K562 (cell line): Measurements from ENCODE around the gene SLC49A3. TPM values are rescaled to one million over a fixed set of nuclear protein-coding genes. Genes with fewer than 3 reads are reported as not detected.

Experiments used
- CEBPG ChIP-seq, 3 experiments: fragments of 200-800 bp in 1 of 3; sonication (Bioruptor generic) in 1 of 3; sonication (generic) in 1 of 3; formaldehyde crosslinking in 1 of 3; IDR thresholded peaks in 2 of 3; conservative IDR thresholded peaks in 1 of 3; 2 replicates each; pipeline versions ENCODE4 v1.6.1 to v1.8.0; 2016 to 2022; ENCODE audit warnings: missing compliant biosample characterization in 2 of 3, missing genetic modification characterization in 2 of 3, mild to moderate bottlenecking in 1 of 3, missing genetic modification reagents in 1 of 3
- FIP1L1 ChIP-seq: fragments of 200-400 bp; formaldehyde crosslinking; IDR thresholded peaks from 2 replicates; pipeline ENCODE4 v1.6.1; 2018; ENCODE audit warnings: mild to moderate bottlenecking, low read depth, low read length; ENCODE audit not compliant: poor library complexity, severe bottlenecking
- FOXJ2 ChIP-seq: fragments of 200-800 bp; sonication (Bioruptor generic); IDR thresholded peaks from 2 replicates; pipeline ENCODE4 v1.6.1; 2016; ENCODE audit warnings: missing genetic modification characterization, missing compliant biosample characterization
- GTF2E2 ChIP-seq: fragments of 200-800 bp; sonication (Bioruptor generic); IDR thresholded peaks from 2 replicates; pipeline ENCODE4 v1.6.1; 2016; ENCODE audit warnings: missing genetic modification characterization, missing compliant biosample characterization
- HMG20B ChIP-seq: fragments of 250-450 bp; sonication (Bioruptor Pico); IDR thresholded peaks from 2 replicates; pipeline ENCODE4 v1.5.0; 2021; ENCODE audit warnings: mild to moderate bottlenecking
- LCOR ChIP-seq: sonication (generic); formaldehyde crosslinking; IDR thresholded peaks from 2 replicates; pipeline ENCODE4 v1.8.0; 2022; ENCODE audit warnings: mild to moderate bottlenecking, missing genetic modification reagents
- MYC ChIP-seq, 2 experiments: fragments of 250-450 bp in 1 of 2; sonication (Bioruptor Pico) in 1 of 2; IDR thresholded peaks; 2 replicates each; pipeline versions ENCODE4 v1.5.1 to v1.6.1; 2012 to 2021; ENCODE audit warnings: low read depth in 2 of 2, borderline replicate concordance in 1 of 2, improper control_type of control experiment in 1 of 2, low read length in 1 of 2, mild to moderate bottlenecking in 1 of 2, moderate library complexity in 1 of 2
- NFRKB ChIP-seq: fragments of 450-650 bp; IDR thresholded peaks from 2 replicates; pipeline ENCODE4 v1.6.1; 2016; ENCODE audit warnings: low read depth
- NFYB ChIP-seq: IDR thresholded peaks from 2 replicates; pipeline ENCODE4 v1.6.1; 2011; ENCODE audit warnings: mild to moderate bottlenecking, moderate library complexity; ENCODE audit not compliant: insufficient read length; ENCODE audit errors: extremely low read depth
- RBFOX2 ChIP-seq: fragments of 200-400 bp; formaldehyde crosslinking; IDR thresholded peaks from 2 replicates; pipeline ENCODE4 v1.6.1; 2017; ENCODE audit warnings: low read depth, mild to moderate bottlenecking, low read length, moderate library complexity
- TBL1XR1 ChIP-seq, 2 experiments: IDR thresholded peaks; 2 replicates each; pipeline ENCODE4 v1.6.1; 2012; ENCODE audit warnings: improper control_type of control experiment in 2 of 2, low read length in 2 of 2, mild to moderate bottlenecking in 1 of 2
- THAP7 ChIP-seq: fragments of 250-450 bp; sonication (Bioruptor Pico); IDR thresholded peaks from 2 replicates; pipeline ENCODE4 v1.5.0; 2021
- U2AF1 ChIP-seq: fragments of 200-400 bp; formaldehyde crosslinking; optimal IDR thresholded peaks from 2 replicates; pipeline ENCODE3; 2017; ENCODE audit warnings: mild to moderate bottlenecking, low read depth, low read length, moderate library complexity
- ZBTB8A ChIP-seq: fragments of 450-650 bp; IDR thresholded peaks from 2 replicates; pipeline ENCODE4 v1.6.1; 2018; ENCODE audit warnings: mild to moderate bottlenecking, moderate library complexity; ENCODE audit not compliant: partially characterized antibody
- ZNF197 ChIP-seq: fragments of 200-800 bp; sonication (Bioruptor generic); IDR thresholded peaks from 2 replicates; pipeline ENCODE4 v1.6.1; 2016; ENCODE audit warnings: low read depth, missing genetic modification characterization, missing compliant biosample characterization
- ZNF561 ChIP-seq: fragments of 450-650 bp; formaldehyde crosslinking; conservative IDR thresholded peaks from 2 replicates; pipeline ENCODE4 v1.4.0; 2020; ENCODE audit warnings: mild to moderate bottlenecking, moderate library complexity
- ZNF77 ChIP-seq: fragments of 250-450 bp; sonication (Bioruptor Pico); IDR thresholded peaks from 2 replicates; pipeline ENCODE4 v1.5.0; 2020
- polyA plus RNA-seq, 8 experiments: library from polyadenylated mRNA; depleted of rRNA in 4 of 8; stranded (reverse) in 5 of 8; unstranded in 3 of 8; fragments of >200 nt; fragmentation: Nextera tagmentation in 2 of 8; fragmentation: Illumina TruSeq in 1 of 8; extraction: Ambion mirVana in 2 of 8; extraction: Trizol in 1 of 8; gene quantifications; 2 replicates each; pipeline versions ENCODE4 v1.2.1 to v1.2.3, GENCODE V29; 2011 to 2014; ENCODE audit warnings: inconsistent platforms in 1 of 8, missing spikeins in 1 of 8
- total RNA-seq, 7 experiments: library from RNA; depleted of rRNA in 6 of 7; stranded (reverse); fragments of >200 nt in 6 of 7; fragmentation: Illumina TruSeq in 2 of 7; extraction: Trizol in 2 of 7; gene quantifications; 2 replicates each; pipeline versions ENCODE4 v1.2.1 to v1.2.3, GENCODE V29; 2011 to 2021; ENCODE audit warnings: low replicate concordance in 1 of 7
- TF ChIP-seq, protein P1 (sequence below): fragments of 200-800 bp; sonication (Bioruptor generic); IDR thresholded peaks from 2 replicates; pipeline ENCODE4 v1.6.1; 2017; ENCODE audit warnings: missing genetic modification characterization, missing compliant biosample characterization

Gene SLC49A3
- total and polyA plus RNA-seq, 9 of the 15 experiments (the other 6 are each of a cell fraction or from before 2014, with no cell fraction given), result 0.24 to 0.41 TPM; not detected in 7

DNA sequence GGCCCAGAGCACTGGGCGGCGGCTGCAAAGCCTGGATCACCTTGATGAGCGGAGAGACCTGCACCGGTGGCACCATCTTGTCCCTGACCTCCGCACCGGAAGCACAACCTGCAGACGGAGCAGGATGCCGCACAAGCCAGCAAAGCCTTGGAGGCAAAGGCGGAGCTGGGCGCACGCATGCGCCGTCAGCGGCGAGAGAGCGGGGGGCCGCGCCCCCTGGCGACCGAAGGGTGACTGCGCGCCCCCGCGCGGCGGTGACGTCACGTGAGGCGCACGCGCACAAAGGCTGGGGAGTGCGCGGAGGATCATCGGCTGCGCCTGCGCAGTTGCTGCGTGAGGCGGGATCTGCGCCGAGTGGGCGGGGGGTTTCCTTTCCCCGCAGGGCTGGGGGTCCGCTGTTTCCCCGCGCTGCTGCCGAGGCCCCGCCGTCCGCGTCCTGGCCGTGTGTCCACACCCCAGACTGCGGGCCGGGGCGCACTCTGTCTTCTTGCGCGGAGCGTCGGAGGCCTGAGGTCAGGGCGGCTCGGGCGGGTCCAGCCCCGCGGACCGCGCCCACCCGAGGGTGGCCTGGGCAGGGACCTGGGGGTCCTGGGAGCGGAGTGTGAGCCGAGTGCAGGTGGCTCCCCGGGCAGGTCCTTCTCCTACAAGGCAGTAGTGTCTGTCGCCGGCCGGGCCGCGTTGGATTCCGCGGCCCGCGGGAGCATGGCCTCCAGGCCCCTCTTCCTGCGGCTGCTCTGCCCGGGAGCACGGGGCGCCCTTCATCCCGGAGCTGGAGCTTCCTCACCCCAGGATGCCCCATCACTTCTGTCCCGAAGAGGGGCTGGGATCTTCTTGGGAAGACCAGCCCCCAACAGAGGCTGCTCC, 14.5 kb downstream of the SLC49A3 start, which contains the start of the genes ATP5ME and MYL5 (continued):
- TF ChIP-seq CEBPG (CRISPR knock-in tag; IDR thresholded peaks at IDR 0.05), result no peak
- no peak for TF ChIP-seq CEBPG (tag; conservative IDR thresholded peaks at IDR 0.05 in 1 of 2, IDR thresholded peaks at IDR 0.05 in 1 of 2)
- peak; percentile 47 for TF ChIP-seq MYC (IDR thresholded peaks at IDR 0.05; ENCODE audit: low read depth, low read length)
- 0 out of 2 replicates have a peak, but pooled peaks have one; percentile 46 for TF ChIP-seq MYC (CRISPR knock-in tag; IDR thresholded peaks at IDR 0.05; ENCODE audit: borderline replicate concordance, low read depth)
- no peak for TF ChIP-seq ZBTB8A
- peak; percentile 85 for TF ChIP-seq RBFOX2
- no peak for TF ChIP-seq THAP7
- TF ChIP-seq ZNF77 (CRISPR knock-in tag), result no peak
- TF ChIP-seq ZNF197 (CRISPR knock-in tag), result no peak
- TF ChIP-seq TBL1XR1 (IDR thresholded peaks at IDR 0.05; ENCODE audit: low read length in 2 of 2), result no peak
- peak; percentile 70 for TF ChIP-seq U2AF1
- no peak for TF ChIP-seq NFYB
- no peak for TF ChIP-seq NFRKB
- TF ChIP-seq GTF2E2 (tag), result 0 out of 2 replicates have a peak, but pooled peaks have one; percentile 52
- 0 out of 2 replicates have a peak, but pooled peaks have one; percentile 66 for TF ChIP-seq HMG20B (CRISPR knock-in tag)
- TF ChIP-seq LCOR (CRISPR knock-in tag), result 0 out of 2 replicates have a peak, but pooled peaks have one; percentile 3
- TF ChIP-seq ZNF561, result no peak
- TF ChIP-seq FOXJ2 (tag), result no peak
- TF ChIP-seq FIP1L1, result peak; percentile 93
- TF ChIP-seq, protein P1, sequence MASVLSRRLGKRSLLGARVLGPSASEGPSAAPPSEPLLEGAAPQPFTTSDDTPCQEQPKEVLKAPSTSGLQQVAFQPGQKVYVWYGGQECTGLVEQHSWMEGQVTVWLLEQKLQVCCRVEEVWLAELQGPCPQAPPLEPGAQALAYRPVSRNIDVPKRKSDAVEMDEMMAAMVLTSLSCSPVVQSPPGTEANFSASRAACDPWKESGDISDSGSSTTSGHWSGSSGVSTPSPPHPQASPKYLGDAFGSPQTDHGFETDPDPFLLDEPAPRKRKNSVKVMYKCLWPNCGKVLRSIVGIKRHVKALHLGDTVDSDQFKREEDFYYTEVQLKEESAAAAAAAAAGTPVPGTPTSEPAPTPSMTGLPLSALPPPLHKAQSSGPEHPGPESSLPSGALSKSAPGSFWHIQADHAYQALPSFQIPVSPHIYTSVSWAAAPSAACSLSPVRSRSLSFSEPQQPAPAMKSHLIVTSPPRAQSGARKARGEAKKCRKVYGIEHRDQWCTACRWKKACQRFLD (CRISPR knock-in tag), result no peak
